GM21360 (cell line): ENCODE data around the gene METTL18.
"Not testable (repeated sequence)": the region's sequence is repeated elsewhere in the genome, so short reads cannot be mapped to it uniquely, and the experiment has no call there.

ENCODE experiments used
- ATAC-seq: cut with Tn5 transposase; IDR thresholded peaks from one replicate; pipeline ENCODE4 v1.9.1; 2021; ENCODE audit warnings: mild to moderate bottlenecking, moderate library complexity; ENCODE audit not compliant: unreplicated experiment

The METTL18 gene

DNA sequence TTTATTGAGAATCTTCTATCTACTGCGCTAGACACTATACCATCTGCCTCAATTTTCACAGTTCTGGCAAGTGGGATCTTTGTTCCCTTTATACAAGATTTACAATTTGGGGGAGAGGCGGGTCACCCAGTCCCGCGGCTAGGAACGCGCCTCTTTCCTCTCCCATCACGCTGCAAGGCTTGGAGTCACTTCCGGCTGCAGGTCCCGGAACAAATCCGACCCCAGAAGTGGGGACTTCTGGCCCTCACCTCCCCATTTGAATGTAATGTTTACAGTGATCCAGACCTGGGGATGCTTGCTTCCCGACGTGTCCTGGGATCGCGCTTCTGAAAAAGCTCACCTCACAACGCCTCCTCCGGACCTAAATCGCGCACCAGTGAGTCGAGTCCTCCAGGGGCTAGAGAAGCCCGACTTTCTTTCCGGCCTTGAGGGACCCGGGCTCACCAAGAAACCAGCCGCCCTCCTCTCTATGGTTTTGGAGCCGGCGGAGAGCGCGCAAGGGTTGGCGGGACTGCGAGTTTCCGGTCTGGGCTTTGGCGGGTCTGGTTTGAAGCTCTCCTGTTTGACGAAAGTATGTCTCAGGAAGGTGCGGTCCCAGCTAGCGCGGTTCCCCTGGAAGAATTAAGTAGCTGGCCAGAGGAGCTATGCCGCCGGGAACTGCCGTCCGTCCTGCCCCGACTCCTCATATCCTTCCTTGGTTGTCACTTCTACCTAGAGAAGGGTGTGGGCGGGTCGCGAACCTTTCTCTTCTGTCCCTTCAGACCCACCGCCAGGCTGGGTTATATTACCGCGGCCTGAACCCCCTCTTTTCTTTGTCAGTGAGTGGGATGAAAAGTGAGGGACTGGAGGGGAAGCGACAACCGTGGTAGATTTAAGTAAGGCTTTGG lies at the start of gene METTL18:
Gene METTL18, minus strand, starts transcription at position 378 of the 887 bp plus-strand sequence. CDS start 1,212 bp downstream, outside the sequence.
- ATAC-seq, result peak; percentile 94

DNA sequence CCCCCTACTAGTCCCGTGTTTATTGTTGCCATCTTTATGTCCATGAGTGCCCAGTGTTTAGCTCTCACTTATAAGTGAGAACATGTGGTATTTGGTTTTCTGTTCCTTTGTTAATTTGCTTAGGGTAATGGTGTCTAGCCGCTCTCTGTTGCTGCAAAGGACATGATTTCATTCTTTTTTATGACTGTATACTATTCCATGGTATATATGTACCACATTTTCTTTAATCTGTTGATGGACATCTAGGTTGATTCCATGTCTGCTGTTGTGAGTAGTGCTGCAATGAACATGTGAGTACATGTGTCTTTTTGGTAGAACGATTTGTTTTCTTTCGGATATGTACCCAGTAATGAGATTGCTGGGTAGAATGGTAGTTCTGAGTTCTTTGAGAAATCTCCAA lies 44.2 kb upstream of the METTL18 start:
- no peak for ATAC-seq

DNA sequence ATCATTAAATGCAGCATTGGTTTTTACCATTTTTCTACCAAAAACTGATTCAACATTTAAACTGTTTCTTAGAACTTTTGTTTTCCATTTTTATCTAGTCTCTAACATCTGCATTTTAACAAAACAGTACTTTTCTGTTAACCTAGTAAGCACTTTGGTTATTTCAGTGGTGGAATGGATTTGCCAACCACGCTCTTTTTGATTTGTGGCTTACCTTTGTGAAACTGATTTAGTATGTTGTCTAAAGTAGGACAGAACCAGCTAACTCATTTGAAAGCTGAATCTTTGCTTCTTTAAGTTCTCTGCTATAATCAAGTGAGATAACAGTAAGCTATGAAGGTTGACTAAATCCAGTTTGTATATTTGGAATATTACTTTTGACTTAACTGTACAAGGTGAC lies 41.5 kb upstream of the METTL18 start:
- ATAC-seq, result no peak

DNA sequence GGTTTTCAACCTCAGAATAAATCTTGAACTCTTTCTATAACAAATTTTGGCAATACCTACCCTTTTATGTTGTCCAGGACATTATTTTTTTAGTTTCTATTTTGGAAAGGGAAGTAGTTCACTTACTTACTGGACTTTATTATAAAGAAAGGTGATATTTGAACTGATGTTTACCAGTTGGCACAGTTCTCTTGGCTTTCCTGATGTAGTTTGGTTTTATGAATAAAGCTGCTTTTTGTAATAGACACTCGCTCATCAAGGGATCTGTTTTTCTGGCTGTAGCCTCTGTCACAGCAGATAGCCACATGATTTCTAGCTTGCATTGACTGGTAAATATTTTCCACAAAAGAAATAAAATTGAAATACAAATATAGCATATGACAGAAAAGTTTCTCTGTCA lies 40.9 kb upstream of the METTL18 start:
- ATAC-seq, result no peak

DNA sequence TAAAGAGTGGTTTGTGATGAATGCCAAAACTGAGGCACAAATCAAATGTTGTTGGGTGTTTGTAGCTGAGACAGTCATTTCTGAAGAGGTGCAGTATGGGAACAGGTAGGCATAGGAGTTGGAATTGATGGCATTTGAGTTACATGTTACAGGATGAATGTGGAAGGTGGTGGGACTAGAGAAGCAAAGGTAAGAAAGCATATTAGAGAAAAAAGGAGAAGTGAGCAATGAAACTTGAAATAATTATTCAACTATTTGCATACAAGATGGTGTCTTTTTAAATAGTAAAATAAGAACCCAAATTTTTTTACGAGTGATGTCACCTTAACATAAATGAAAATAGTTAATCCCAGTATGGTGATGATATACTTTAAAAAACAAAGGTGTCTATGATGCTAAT lies 40.2 kb upstream of the METTL18 start:
- ATAC-seq, result no peak

DNA sequence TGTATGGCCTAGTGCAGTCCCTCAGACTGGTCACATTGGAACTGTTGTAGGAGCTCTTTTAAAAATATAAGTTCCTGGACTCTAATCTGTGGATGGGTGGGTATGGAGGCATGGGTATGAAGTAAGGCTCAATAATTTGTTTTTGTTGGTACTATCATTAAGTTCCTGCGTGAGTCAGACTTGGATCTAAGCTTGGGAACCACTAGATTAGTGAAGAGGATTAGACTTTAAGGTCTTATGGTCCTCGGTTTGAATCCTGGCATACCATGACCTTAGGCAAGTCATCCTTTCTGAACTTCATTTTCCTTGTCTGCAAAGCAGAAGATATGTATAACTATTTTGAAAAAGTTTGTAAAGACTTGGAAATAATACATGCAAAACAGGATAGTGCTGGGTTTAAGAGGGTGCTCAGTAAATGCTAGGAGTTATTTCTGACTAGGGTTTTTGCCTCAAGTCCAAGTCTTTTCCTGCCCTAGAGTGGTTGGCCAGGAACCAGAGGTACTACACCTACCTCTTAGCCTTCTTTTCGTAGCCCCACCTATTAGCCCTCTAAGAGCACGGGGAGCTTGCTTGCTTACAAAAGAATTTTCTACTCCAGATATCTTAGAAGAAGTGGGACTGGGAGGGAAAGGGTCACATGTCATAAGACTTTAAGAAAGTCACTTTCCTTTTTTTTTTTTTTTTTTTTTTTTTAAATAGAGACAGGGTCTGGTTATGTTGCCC lies 38.6 kb upstream of the METTL18 start:
- no peak for ATAC-seq

DNA sequence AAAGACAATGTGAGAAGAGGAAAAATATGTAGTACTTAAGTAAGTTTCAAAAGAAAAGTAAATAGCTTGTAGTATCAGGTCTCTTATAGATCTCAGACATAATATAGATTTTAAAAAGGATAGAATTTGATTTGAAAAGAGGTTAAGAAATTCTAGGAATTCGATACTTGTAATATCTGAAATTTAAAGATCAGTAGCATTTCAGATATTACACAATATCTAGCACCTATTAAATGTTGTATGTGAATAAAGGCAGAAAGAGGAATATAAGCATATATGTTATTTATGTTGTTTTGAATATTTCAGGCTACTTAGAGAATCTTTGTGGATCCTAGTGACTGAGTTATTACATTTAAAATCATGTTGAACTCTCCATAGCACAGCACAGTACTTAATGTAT lies 35.0 kb upstream of the METTL18 start:
- no peak for ATAC-seq

DNA sequence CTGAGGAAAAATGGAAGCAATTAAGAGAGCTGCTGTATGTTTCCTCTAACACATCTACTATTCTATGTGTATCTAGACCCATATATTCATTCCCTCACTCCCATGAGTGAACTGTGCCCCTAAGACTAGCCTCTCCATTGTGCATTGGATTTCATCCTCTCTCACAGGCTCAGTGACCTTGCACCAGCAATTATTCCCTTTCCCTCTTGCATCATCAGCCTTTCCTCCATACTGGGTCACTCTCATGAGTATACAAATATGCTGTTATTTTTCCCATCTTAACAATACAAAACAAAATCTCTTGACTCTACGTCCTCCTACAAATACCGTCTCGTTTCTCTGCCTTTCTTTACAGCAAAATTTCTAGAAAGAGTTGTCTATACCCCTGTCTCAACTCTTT lies 29.4 kb upstream of the METTL18 start:
- no peak for ATAC-seq

DNA sequence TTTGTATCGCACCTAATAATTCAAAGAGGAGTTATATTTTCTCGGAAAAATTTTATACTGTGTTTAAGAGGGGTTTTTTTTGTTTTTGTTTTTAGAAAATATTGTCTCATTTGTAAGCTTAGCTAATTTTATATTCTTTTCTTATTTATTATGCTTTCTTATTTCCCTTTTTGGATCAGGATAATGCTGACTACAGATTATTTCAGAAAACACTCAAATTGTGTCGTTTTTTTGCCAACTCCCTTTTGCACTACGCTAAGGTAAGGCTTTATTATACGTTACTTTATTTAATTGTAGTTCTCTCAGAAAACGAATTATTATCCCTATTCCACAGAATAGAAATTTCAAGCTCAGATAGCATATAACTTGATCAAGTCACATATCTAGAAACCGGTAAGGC lies 26.8 kb upstream of the METTL18 start:
- no peak for ATAC-seq

DNA sequence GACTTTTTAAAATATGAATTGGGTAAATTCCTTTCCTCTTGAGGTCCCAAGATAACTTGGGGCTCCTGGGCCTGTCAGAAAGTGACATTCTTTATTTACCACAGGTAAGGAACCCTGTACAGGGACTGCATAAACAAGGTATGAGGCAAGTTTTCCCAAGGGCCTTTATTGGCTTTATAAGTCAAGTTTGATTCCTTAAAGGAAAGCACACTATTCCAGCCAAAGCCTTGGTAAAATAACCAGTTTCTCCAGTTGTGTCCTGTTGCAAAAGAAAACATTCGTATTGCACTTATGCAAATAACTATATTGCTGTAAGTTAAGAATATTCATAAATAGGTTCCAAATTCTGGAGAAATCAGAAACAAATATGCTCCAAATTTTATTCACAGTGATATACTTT lies 21.9 kb upstream of the METTL18 start:
- ATAC-seq, result no peak

DNA sequence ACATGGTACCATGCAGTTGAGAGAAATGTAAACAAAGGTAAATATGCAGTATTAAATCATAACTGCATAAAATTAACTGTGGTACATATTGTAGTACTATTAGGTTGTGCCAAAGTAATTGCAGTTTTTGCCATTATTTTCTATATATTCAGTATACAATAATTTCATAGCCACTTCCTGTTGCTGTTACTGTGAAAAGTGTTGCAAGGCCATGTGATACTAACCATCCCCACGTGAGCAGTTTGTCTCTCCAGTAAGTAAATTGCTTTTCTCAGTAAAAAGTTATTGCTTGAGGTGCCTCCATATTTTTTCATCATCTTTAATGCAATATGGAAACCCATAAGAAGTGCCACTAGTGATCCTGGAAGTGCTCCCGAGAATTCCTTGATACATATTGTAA lies 19.6 kb upstream of the METTL18 start:
- no peak for ATAC-seq

DNA sequence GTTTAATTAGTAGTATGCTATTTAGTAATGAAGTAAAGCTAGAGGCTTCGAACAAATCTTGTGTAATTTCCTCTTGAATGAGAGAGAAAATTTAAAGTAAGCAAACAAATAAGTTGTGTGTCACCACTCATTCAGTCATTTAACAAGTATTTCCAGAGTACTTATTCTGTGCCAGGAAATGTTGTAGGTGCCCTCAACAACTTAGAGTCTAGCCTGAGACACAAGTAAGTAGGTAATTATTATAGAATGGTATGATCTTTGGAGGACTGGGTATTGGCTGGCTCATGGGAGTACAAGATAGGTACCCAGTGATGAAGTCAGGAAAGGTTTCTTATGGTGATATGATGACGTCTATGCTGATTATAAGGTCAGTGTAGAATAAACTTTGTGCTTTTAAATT lies 17.4 kb upstream of the METTL18 start:
- ATAC-seq, result no peak

DNA sequence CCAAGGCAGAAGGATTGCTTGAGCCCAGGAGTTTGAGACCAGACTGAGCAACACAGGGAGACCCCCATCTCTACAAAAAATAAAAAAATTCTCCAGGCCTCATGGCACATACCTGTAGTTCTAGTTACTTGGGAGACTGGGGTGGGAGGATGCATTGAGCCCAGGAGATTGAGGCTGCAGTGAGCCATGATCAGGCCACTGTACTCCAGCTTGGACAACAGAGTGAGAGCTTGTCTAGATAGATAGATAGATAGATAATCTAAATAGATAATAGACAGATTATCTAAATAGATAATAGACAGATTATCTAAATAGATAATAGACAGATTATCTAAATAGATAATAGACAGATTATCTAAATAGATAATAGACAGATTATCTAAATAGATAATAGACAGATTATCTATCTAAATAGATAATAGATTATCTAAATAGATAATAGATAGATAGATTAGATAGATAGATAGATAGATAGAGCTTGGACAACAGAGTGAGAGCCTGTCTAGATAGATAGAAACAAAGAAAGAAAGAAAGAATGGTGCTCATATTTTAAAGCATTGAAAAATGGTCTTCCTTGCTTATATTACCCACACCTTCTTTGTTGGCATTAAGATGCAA lies 16.8 kb upstream of the METTL18 start:
- not testable (repeated sequence) for ATAC-seq

DNA sequence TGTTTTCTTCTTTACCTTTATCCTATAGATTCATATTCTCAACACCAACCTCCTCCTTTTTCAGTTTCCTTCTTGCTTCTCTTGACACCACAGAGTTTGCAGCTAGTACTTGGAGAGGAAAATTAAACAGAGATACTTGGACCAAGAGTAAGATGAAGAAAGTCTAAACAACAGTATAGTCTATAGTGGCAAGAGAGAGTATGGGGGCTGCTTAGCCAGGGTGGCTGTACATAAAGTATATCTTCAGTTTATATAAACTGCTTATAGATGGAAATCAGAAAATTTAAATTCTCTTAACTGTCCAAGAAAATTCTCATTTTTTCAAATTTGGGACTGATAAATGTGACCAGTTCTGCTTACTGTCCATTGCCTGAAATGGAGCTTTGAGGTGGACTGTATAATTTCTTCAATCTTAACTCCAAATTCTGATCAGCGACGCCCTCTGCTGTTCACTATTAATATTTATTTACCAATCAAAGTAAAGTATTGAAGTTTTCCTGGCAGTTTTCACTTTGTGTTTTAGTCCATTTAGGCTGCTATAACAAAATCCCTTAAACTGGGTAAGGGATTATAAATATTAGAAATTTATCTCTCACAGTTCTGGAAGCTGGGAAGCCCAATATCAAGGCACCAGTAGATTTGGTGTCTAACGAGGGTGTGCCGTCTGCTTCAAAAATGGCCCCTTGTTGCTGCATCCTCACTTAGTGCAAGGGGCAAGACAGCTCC lies 14.8 kb upstream of the METTL18 start:
- ATAC-seq, result no peak

DNA sequence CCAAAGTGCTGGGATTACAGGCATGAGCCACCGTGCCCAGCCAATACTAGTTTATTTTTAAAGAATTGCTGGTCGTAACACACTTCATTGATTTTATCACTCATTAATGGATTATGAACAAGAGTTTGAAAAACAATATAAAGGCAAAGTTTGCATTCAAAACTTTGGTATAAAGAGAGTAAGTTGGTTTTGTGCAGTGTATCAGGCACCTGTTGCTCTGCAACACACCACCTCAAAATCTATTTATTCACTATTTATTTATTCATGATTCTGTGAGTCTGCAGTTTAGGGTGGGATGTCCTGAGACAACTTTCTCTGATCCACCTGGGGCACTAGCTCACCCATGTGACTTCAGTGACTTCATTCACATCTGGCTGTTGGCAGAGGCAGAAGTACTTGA lies 10.2 kb upstream of the METTL18 start:
- no peak for ATAC-seq

DNA sequence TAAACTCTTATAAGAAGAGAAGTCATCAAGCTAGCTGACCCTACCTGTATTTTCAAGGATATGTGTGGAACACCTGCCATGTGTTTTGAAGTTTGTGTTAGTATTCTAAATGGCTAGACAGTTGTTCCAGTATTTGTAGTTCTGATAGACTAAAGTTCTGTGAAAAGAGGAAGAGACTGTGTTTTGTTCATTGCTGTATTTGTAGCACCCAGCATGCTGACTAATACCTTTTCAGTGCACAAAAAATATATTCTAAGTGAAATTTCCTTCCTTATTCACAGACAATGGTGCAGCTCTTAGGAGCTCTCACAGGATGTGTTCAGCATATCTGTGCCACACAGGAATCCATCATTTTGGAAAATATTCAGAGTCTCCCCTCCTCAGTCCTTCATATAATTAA lies 8.2 kb upstream of the METTL18 start:
- ATAC-seq, result no peak

DNA sequence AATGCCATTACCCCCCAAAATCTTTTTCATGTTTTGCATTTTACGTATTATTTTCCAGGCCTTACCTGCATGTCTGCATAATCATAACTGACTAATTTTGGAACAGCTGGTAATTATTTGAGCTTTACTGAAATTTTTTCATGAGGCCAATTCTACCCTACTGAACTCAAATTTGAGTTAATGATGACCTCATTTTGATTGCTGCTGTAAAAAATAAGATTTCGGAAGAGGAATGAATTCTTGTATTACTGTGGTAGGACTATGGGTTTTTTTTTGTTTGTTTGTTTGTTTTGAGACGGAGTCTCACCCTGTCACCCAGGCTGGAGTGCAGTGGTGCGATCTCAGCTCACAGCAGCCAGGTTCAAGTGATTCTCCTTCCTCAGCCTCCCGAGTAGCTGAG lies 2.6 kb upstream of the METTL18 start:
- no peak for ATAC-seq

DNA sequence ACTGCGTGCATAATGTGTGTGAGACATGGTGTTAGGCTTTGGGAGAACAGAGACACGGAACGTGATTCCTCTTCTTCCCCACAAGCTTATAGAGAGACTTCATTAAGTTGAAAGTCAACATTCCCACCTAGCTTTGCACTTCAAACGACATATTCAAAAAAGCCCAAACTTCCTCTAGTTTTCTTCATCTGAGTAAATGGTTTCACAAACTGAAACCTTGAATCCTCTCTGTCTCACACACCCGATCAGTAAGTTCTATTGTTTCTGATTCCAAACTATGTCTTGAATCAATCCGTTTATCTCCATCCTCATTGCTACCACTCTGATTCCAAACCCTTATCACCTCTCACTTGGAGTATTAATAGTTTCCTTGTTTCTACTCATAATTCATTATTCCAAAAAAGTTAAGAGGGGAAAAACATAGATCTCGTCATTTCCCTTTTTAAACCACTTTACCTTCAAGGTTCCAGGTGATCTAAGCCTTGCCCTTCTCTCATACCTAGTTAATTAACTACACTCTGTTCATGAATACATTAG lies 1.6 kb upstream of the METTL18 start:
- no peak for ATAC-seq

DNA sequence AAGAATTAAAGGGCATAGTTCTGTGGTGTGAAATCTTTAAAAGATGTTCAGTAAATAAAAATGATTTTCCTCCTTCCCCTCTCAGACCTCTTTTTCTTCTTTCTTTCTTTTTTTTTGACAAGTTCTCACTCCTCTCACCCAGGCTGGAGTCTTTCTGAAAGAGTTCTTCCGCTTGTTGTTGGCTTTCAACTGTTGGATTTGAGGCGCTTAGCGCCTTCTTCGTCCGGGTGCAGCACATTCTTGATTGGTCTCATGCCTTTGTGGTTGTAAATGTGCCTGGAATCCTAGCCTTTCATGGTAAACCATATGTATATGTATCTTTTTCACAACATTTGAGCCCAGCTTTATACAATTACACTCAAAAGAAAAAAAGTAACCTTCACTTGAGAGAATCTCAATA lies 980 bp upstream of the METTL18 start:
- ATAC-seq, result no peak

DNA sequence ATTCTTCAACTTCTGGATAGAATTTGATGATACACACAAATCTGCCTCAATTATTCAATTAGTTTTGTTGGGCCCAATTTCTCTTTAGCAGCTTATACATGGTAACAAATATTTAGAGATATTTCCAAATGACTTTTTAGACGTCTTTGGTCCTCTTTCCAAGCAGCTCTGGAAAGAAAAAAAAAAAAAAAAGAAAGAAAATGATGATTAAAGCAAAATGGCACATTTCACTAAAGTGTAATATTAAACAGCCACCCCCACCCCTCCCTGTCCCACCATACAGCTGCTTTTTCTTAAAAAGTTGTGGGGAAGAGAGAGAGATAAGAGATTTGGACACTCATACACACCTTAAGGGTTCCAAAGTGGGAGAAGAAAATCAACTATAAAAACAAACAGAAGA lies 977 bp downstream of the METTL18 start:
- ATAC-seq, result no peak

DNA sequence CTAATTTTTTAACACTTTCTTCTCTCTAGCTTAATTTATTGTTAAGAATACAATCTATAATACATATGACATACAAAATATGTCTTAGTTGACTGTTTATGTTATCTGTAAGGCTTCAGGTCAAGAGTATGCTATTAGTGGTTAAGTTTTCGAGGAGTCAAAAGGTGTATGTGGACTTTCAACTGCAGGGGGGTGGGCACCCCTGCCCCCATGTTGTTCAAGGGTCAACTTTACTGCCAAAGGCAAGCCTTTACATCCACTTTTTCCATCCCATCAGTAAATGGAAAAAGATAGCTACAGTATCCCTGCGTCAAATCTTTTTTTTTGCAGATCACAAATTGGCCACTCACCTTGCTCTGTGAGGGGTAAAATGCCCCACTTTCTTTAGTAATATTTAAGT lies 6.3 kb downstream of the METTL18 start:
- ATAC-seq, result no peak
